Stimulated activated CD4-positive, alpha-beta T cell treated with anti-CD3 and anti-CD28 coated beads, Interleukin-4, amount 100 ng/mL, for 48 hours (primary cell): ENCODE data around the gene PLXDC2.

ENCODE experiments used
- DNase-seq, 2 donors: peaks; one replicate each; pipeline ENCODE4 v3.0.0-alpha.2; 2020; ENCODE audit warnings: low read depth in 2 of 2

The PLXDC2 gene

DNA sequence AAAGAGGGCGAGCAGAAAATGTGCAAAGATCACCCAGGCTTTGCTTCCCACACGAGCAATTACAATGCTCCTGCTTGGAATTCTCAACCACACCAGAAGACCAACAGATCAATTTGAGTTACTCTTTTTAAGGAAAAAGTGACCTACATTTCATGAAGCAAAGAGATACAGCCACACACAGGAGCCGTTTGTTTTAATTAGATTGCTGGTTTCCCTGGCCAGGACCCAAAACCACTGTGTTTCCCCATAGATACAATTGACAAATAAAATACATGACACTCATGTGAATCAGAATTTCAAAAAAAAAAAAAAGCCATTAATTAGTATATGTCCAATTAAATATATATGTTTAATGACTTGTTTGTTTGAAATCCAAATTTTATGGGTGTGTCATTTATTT lies 458.3 kb downstream of the PLXDC2 start:
- DNase-seq = no peak

DNA sequence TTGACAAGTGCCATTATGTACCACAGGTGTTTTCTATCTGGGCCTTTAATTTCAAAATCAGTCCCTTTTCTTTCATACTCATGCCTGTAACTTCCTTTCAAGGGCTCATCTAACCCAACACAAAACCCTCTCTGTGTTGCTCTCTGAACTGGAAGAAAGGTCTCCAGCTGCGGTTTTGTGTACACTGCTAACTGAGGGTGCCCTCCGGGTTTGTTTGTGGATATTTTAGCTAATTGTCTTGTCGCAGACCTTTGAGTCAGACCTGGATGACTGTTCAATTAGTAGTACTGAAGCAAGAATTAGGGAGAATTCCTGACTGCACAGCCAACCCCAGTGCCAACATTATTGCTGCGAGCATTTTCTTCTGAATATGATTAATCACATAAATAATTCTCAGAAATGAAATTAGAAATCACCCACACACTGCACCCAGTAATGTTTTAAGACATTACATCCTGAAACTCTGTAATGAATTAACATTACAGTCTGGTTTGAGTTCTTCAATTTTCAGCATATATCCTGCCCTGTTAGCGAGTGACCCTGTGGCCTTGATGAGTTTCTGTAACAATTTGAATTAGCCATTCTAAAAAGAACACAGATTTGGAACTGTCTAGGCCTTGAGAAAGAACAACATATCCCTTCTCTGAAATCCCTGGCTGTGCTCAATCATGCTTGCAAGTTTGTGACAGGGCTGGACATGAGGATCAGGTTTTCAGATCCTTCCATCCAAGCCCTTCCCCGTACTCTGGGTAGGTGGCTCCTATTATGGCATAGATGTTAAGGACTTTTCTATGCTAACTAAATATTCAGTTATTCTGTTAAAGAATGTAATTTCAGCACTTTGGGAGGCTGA lies 460.1 kb downstream of the PLXDC2 start:
- no peak for DNase-seq

- no peak for DNase-seq
These were observed 461.6 kb downstream of the PLXDC2 start for GRCh38 chr10:20277820-20278219.

DNA sequence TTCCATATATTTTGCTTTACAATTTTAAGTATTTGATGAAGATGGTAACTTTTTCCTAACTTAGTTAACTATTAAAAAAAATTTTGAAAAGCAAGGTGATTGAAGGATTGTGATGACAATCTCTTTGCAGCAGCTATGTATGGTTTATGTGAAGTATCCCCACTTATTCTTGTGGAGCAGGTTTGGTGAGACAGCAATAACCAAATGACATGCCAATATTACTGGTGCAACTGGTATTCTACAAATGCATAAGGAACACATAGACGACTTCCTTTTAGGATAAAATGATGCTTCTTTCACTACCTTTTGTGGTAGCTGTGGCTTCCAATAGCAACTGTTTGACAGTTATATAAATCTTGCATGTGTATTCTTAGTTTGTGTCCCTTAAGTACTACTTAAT lies 465.3 kb downstream of the PLXDC2 start:
- no peak for DNase-seq

DNA sequence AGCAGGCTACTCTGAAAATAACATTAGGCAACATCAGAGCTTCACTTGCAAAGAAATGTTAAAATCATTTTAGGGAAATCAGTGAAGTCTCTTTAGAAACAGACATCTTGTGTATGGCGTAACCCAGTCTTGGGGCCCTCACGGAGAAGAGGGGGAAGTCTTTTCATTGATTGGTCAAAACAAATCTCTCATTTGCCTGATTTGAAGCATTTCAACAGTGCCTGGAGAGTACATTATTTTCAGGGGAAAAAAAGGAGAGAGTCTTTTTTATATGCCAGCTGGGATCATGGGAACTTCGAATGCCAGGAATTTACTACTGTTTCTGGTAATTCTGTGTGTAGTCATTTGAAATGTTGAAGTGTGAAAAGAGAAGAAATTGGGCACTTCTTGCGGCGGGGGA lies 471.4 kb downstream of the PLXDC2 start:
- no peak for DNase-seq

- no peak for DNase-seq
These were observed 471.8 kb downstream of the PLXDC2 start for GRCh38 chr10:20288060-20288459.

DNA sequence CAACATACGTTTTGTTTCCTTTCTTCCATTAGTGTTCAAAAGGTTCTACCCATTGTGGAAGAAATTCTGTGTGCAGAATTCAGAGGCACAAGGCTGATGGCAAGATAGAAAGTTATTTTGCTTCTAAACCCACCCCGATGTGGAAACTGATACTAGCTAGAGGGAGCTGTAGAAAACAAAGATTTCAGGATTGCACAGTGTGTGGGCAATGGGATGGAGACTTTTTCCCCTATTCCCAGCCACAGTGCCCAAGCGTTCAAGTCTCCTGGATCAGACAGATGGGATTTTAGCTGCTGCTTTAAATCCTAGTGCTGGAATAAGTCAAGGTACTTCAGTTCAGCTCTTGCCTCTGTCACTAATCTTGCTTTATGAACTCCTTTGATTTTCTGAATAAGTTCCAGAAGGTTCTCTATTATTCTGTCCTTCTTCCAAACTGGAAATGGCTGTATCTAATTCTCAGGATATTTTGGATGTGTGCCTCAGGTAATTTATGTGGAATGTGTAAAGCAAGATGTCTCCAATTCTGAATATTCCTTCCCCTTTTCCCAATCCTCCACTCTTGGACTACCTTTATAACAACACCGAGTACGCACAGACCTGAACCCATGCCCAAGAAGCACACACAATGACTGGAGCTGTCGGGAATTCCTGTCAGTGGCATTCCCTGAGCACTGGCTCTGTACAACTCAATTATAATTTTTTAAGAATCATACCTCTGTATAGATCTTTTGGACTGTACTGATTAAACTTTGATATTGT lies 473.0 kb downstream of the PLXDC2 start:
- no peak for DNase-seq

DNA sequence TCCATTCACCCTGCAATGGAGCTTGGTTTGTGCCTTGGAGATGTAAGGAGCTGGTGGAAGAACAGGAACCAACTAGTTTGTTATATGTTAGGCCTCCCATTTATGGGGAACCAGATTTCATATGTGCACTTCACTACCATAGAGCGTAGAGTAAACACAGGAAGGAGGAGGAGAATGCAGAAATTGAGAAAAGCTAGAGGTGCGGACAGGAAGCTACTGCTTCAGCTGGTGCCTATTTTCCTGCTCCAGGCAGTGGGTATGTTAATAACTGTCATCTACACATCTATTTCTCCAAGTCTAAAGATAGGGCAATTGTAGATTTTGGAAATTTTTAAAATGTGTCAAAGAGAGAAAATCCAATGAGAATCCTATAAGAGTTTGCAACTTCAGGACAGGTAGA lies 482.2 kb downstream of the PLXDC2 start:
- no peak for DNase-seq

DNA sequence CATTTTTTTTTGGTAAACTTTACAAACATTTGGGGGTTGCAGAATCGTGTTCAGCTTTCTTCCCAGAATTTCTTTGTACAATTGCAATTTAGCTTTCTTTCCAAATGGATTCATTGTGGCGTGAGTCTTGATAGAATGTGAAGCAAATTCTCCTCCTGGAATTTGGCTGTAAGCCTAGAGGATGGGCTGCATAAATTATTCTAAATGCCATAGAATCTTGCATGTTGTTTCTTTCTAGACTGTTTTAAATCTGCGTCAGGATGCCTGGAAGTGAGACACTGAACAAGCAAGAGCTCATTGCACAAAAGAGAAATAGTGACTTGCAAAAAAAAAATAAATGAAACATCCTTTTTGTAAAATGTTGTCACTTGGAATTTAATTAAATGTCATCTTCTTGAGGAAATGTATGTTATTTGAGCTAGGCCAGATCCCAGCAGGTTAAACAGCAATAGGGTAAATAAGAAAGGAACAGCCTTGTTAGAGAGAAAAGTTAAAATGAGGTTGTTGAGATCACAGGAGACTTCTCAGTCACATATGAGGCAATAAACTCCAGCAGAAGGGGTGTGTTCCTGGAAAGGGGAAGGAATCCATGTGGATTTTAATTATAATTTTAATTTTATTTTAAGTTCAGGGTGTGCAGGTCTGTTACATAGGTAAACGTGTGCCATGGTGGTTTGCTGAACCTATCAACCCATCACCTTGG lies 483.0 kb downstream of the PLXDC2 start:
- DNase-seq = no peak

- no peak for DNase-seq
These were observed 484.5 kb downstream of the PLXDC2 start for GRCh38 chr10:20300735-20301134.

DNA sequence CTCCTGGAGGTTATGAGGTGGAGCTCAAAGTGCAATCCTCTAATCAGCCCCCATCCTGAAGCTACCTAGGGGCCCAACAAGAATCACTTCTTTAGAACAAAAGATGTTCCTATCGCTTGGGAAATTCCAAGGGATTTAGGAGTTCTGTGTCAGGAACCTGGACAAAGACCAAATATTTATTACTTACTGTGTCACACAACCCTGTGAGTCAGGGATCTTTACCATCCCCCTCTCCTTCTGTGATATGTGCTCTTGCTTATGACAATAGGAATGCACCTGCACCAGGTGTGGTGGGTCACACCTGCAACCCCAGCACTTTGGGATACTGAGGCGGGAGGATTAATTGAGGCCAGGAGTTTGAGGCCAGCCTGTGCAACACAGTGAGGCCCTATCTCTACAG lies 485.8 kb downstream of the PLXDC2 start:
- DNase-seq = no peak

GRCh38 chr10:20303453-20304152 lies 487.4 kb downstream of the PLXDC2 start:
- DNase-seq = no peak

DNA sequence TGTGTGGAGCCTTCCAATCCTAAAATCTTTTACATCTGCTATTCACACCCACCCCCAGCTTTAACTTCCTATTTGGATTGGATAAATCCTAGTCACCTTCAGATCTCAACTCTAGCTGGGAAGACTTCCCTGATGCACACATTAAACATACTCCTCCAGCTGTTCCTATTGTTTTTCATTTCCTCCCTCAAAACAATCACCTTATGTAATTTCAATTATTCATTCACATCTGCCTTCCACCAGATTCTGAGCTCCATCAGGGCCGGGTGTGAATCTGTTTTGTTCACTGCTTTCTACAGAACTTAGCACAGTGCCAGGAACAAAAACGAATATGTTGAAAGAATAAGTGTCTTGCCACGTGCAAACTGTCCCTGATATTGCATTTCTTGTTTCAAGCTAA lies 497.4 kb downstream of the PLXDC2 start:
- no peak for DNase-seq

GRCh38 chr10:20314431-20314830 lies 498.2 kb downstream of the PLXDC2 start:
- DNase-seq = no peak

GRCh38 chr10:20327954-20328353 lies 511.7 kb downstream of the PLXDC2 start:
- DNase-seq = no peak

GRCh38 chr10:20330246-20330645 lies 514.0 kb downstream of the PLXDC2 start:
- no peak for DNase-seq

DNA sequence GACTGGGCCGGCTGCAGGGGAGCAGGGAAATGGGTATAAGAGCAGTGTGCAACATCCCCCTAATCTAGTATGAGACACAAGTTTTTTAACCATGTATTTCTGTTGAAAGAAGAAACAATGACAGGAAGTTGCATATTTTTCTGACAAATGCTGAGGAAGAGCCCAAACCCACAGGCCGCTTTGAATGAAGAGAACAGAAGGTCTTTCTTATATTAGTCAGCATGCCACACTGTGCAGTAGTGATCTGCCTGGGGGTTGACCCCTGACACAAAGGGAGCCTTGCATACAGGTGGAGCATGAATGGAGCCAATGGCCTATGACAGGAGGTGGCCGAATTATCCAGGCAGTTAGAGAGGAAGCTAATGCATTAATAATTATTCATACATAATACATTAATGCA lies 518.3 kb downstream of the PLXDC2 start:
- no peak for DNase-seq
